ENCODE data around the gene HMX1. TPM values are rescaled to one million over a fixed set of nuclear protein-coding genes. Genes with fewer than 3 reads are reported as not detected.

HMX1 gene
- total RNA-seq, 1 experiment from 2014 or later, result 0.20 TPM

- H3K27me3 Mint-ChIP-seq (ENCODE audit: insufficient read depth, unreplicated experiment), result peaks cover 11% of the 10 kb centered on the region
Measured at GRCh38 chr4:8853249-8853648, 18.4 kb downstream of the HMX1 start.

GRCh38 chr4:8852118-8852704 lies 19.4 kb downstream of the HMX1 start:
- Mint-ChIP-seq H3K9me3 (ENCODE audit: unreplicated experiment) (no peaks in the 10 kb centered on the region), H3K36me3 (ENCODE audit: insufficient read depth, unreplicated experiment) (no peaks in the 10 kb centered on the region), H3K27me3 (ENCODE audit: insufficient read depth, unreplicated experiment) (peaks cover 11% of the 10 kb centered on the region), H3K4me3 (ENCODE audit: unreplicated experiment) (no peak overlapping the region), H3K27ac (ENCODE audit: unreplicated experiment) (no peak overlapping the region), H3K4me1 (ENCODE audit: low read depth, unreplicated experiment) (no peaks in the 10 kb centered on the region)
- no peak overlapping the region for H3K4me3 ChIP-seq (ENCODE audit: low read depth, low read length)
- H3K27me3 ChIP-seq (replicated peaks; ENCODE audit: control insufficient read depth, insufficient read depth, low read length), result no peaks in the 10 kb centered on the region
- DNase-seq, result no peak
- intact Hi-C loops (cut with micrococcal nuclease; ENCODE audit: unreplicated experiment), result no loop called here
- H3K4me1 ChIP-seq, result no peaks in the 10 kb centered on the region
- no peaks in the 10 kb centered on the region for H3K36me3 ChIP-seq (ENCODE audit: control insufficient read depth, insufficient read depth, low read length)
- POLR2A ChIA-PET, result no interaction called here
- no peak for TF ChIP-seq CTCF (IDR thresholded peaks at IDR 0.05; ENCODE audit: insufficient read depth in 1 of 2, low read depth in 1 of 2, low read length in 1 of 2, severe bottlenecking in 1 of 2, unreplicated experiment in 1 of 2)
- no TSS peak for BruUV-seq (replicated peaks)
- CTCF ChIA-PET, result no interaction called here
- no peaks in the 10 kb centered on the region for H3K9me3 ChIP-seq

More at GRCh38 chr4:8853249-8853648, 18.4 kb downstream of the HMX1 start:
- ChIA-PET CTCF (no interaction called here), POLR2A (no interaction called here)
- no TSS peak for BruUV-seq (replicated peaks)
- Mint-ChIP-seq H3K4me3 (ENCODE audit: unreplicated experiment) (no peak overlapping the region), H3K4me1 (ENCODE audit: low read depth, unreplicated experiment) (no peaks in the 10 kb centered on the region), H3K27ac (ENCODE audit: unreplicated experiment) (no peak overlapping the region), H3K9me3 (ENCODE audit: unreplicated experiment) (no peaks in the 10 kb centered on the region), H3K36me3 (ENCODE audit: insufficient read depth, unreplicated experiment) (no peaks in the 10 kb centered on the region)
- no peaks in the 10 kb centered on the region for H3K9me3 ChIP-seq
- H3K4me1 ChIP-seq, result no peaks in the 10 kb centered on the region
- H3K36me3 ChIP-seq (ENCODE audit: control insufficient read depth, insufficient read depth, low read length), result no peaks in the 10 kb centered on the region
- H3K4me3 ChIP-seq (ENCODE audit: low read depth, low read length), result no peak overlapping the region
- intact Hi-C loops (cut with micrococcal nuclease; ENCODE audit: unreplicated experiment), result no loop called here
- DNase-seq, result no peak
- H3K27me3 ChIP-seq (replicated peaks; ENCODE audit: control insufficient read depth, insufficient read depth, low read length), result no peaks in the 10 kb centered on the region
- no peak for TF ChIP-seq CTCF (IDR thresholded peaks at IDR 0.05; ENCODE audit: insufficient read depth in 1 of 2, low read depth in 1 of 2, low read length in 1 of 2, severe bottlenecking in 1 of 2, unreplicated experiment in 1 of 2)

- no peaks in the 10 kb centered on the region for H3K4me1 Mint-ChIP-seq (ENCODE audit: low read depth, unreplicated experiment)
- peaks cover 11% of the 10 kb centered on the region for H3K27me3 Mint-ChIP-seq (ENCODE audit: insufficient read depth, unreplicated experiment)
- H3K27ac Mint-ChIP-seq (ENCODE audit: unreplicated experiment), result no peak overlapping the region
- Histone ChIP-seq H3K27me3 (replicated peaks; ENCODE audit: control insufficient read depth, insufficient read depth, low read length) (no peaks in the 10 kb centered on the region), H3K4me1 (no peaks in the 10 kb centered on the region), H3K36me3 (ENCODE audit: control insufficient read depth, insufficient read depth, low read length) (no peaks in the 10 kb centered on the region), H3K4me3 (ENCODE audit: low read depth, low read length) (no peak overlapping the region), H3K9me3 (no peaks in the 10 kb centered on the region)
- no peaks in the 10 kb centered on the region for H3K9me3 Mint-ChIP-seq (ENCODE audit: unreplicated experiment)
- H3K4me3 Mint-ChIP-seq (ENCODE audit: unreplicated experiment), result no peak overlapping the region
- no peak for TF ChIP-seq CTCF (IDR thresholded peaks at IDR 0.05; ENCODE audit: insufficient read depth in 1 of 2, low read depth in 1 of 2, low read length in 1 of 2, severe bottlenecking in 1 of 2, unreplicated experiment in 1 of 2)
- CTCF ChIA-PET, result no interaction called here
- no peaks in the 10 kb centered on the region for H3K36me3 Mint-ChIP-seq (ENCODE audit: insufficient read depth, unreplicated experiment)
- no peak for DNase-seq
- no TSS peak for BruUV-seq (replicated peaks)
- POLR2A ChIA-PET, result no interaction called here
- intact Hi-C loops (cut with micrococcal nuclease; ENCODE audit: unreplicated experiment), result no loop called here
Measured at GRCh38 chr4:8851321-8852117, 20.1 kb downstream of the HMX1 start.

All from Caco-2 (cell line).